Left ventricle myocardium inferior (tissue), 1 donor: ENCODE measurements around the gene SPTBN1. TPM values are rescaled to one million over a fixed set of nuclear protein-coding genes. Genes with fewer than 3 reads are reported as not detected.

Experiments
- DNase-seq: peaks from one replicate; pipeline ENCODE4 v3.0.0-alpha.2; 2020
- H3K27ac ChIP-seq: fragments of 200-600 bp; replicated peaks from 2 replicates; pipeline ENCODE4 v1.8.0; 2021
- H3K27me3 ChIP-seq: fragments of 200-600 bp; 2 replicates; pipeline ENCODE4 v1.8.0; 2021; ENCODE audit warnings: low read depth
- H3K36me3 ChIP-seq: fragments of 200-600 bp; 2 replicates; pipeline ENCODE4 v1.8.0; 2021
- H3K4me1 ChIP-seq: fragments of 200-600 bp; 2 replicates; pipeline ENCODE4 v1.8.0; 2021
- H3K4me3 ChIP-seq: fragments of 200-600 bp; 2 replicates; pipeline ENCODE4 v1.8.0; 2021; ENCODE audit warnings: mild to moderate bottlenecking, moderate library complexity
- H3K9me3 ChIP-seq: fragments of 200-600 bp; replicated peaks from 2 replicates; pipeline ENCODE4 v1.8.0; 2021
- CTCF ChIP-seq: fragments of 200-600 bp; IDR thresholded peaks from 2 replicates; pipeline ENCODE4 v1.8.0; 2021; ENCODE audit warnings: antibody characterized with exemption, mild to moderate bottlenecking, borderline replicate concordance
- intact Hi-C: fragments of 100-400 bp; cut with micrococcal nuclease; formaldehyde crosslinking; loops from one replicate; pipeline ENCODE4 v1.11.0; 2022
- total RNA-seq: library from RNA; stranded (reverse); fragmentation: NEBNext Ultra II Directional; extraction: Animal tissue kit (Norgen Biotek cat#: 25700); gene quantifications from one replicate; pipeline ENCODE4 v1.2.1, GENCODE V29; 2021
- donor health status: DM: no; HTN: yes; CAD: no; lungs with severe emphysema.

The SPTBN1 gene
- total RNA-seq, 1 donor from 2014 or later, result 484 TPM

- H3K9me3 ChIP-seq, result no peaks in the 10 kb centered on the region
- intact Hi-C loops, result no loop called here
- DNase-seq, result no peak
- peaks cover 99% of the 10 kb centered on the region for H3K4me1 ChIP-seq
- peak overlapping the region; percentile 18 for H3K27ac ChIP-seq
- H3K36me3 ChIP-seq, result peaks cover 7% of the 10 kb centered on the region
- no peak overlapping the region for H3K4me3 ChIP-seq
- TF ChIP-seq CTCF, result no peak
- H3K27me3 ChIP-seq, result no peaks in the 10 kb centered on the region
Measured at GRCh38 chr2:54593249-54593648, 137.1 kb downstream of the SPTBN1 start.

GRCh38 chr2:54594048-54594447, 137.9 kb downstream of the SPTBN1 start:
- intact Hi-C loops, result no loop called here
- peaks cover 99% of the 10 kb centered on the region for H3K4me1 ChIP-seq

GRCh38 chr2:54595161-54595803, 139.2 kb downstream of the SPTBN1 start:
- Histone ChIP-seq H3K27me3 (no peaks in the 10 kb centered on the region), H3K27ac (peak overlapping the region; percentile 80), H3K4me3 (peak overlapping the region; percentile 1), H3K9me3 (no peaks in the 10 kb centered on the region), H3K4me1 (peaks cover 99% of the 10 kb centered on the region), H3K36me3 (peaks cover 22% of the 10 kb centered on the region)
- no peak for DNase-seq
- intact Hi-C loops, result no loop called here
- TF ChIP-seq CTCF, result no peak

More at GRCh38 chr2:54594048-54594447, 137.9 kb downstream of the SPTBN1 start:
- Histone ChIP-seq H3K27me3 (no peaks in the 10 kb centered on the region), H3K36me3 (peaks cover 12% of the 10 kb centered on the region), H3K9me3 (no peaks in the 10 kb centered on the region), H3K4me3 (no peak overlapping the region), H3K27ac (peak overlapping the region; percentile 80)
- no peak for DNase-seq
- no peak for TF ChIP-seq CTCF

GRCh38 chr2:54595999-54596902, 140.1 kb downstream of the SPTBN1 start:
- DNase-seq, result peak; percentile 60
- intact Hi-C loops, result no loop called here
- H3K4me1 ChIP-seq, result peaks cover 99% of the 10 kb centered on the region
- peak overlapping the region; percentile 80 for H3K27ac ChIP-seq
- H3K36me3 ChIP-seq, result peaks cover 22% of the 10 kb centered on the region
- H3K9me3 ChIP-seq, result no peaks in the 10 kb centered on the region
- no peak for TF ChIP-seq CTCF
- peak overlapping the region; percentile 1 for H3K4me3 ChIP-seq
- no peaks in the 10 kb centered on the region for H3K27me3 ChIP-seq

- Histone ChIP-seq H3K36me3 (peaks cover 20% of the 10 kb centered on the region), H3K9me3 (no peaks in the 10 kb centered on the region), H3K4me1 (peaks cover 99% of the 10 kb centered on the region), H3K4me3 (no peak overlapping the region), H3K27ac (peak overlapping the region; percentile 80), H3K27me3 (no peaks in the 10 kb centered on the region)
- intact Hi-C loops, result no loop called here
- peak; percentile 77 for DNase-seq
- no peak for TF ChIP-seq CTCF
Measured at GRCh38 chr2:54597153-54597848, 141.2 kb downstream of the SPTBN1 start.
